HG03095 (cell line): ENCODE data around the gene SLCO1B1.
"Not testable (repeated sequence)": the region's sequence is repeated elsewhere in the genome, so short reads cannot be mapped to it uniquely, and the experiment has no call there.

Experiments used
- ATAC-seq: cut with Tn5 transposase; IDR thresholded peaks from one replicate; pipeline ENCODE4 v1.9.1; 2021; ENCODE audit warnings: moderate library complexity; ENCODE audit not compliant: unreplicated experiment

Gene SLCO1B1

GRCh38 chr12:21130998-21131397 lies at the start of gene SLCO1B1:
Gene SLCO1B1 (plus strand): TSS chr12:21131194. CDS start chr12:21141575, 10,381 bp downstream.
- no peak for ATAC-seq

GRCh38 chr12:21084753-21085152 lies 46.2 kb upstream of the SLCO1B1 start:
- not testable (repeated sequence) for ATAC-seq

DNA sequence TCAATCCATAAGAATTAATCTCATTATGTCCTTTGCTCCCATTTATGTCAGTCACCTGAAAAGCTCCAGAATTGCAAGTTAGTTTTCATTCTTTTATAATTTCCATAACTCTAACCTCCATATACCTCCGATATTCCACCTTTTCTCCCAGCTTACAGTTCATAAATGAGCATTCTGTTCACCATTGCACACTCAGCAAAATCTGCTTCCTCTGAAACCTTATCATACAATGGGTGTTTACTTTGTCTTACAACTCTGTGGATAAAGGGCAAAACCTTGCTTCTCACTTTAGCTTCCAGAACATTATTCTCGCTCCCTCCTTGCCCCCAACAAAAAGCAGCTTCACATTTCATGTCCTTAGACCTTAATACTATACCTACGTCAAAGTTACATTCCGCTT lies 19.3 kb upstream of the SLCO1B1 start:
- ATAC-seq = no peak

DNA sequence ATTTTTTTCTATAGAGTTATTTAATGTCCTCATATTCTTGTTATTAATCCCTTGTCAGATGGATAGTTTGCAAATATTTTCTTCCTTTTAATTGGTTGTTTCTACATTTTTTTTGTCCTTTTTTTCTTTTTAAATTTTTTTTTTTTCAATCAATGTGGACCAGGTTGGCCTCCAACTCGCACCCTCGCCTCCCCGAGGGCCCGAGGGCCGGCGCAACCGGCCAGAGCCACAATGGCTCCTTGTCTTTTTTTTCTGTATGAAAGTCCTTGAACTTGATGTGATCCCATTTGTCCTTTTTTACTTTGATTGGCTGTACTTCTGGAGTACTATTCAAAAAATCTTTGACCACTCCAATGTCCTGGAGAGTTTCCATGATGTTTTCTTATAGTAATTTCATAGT lies 17.7 kb upstream of the SLCO1B1 start:
- ATAC-seq = no peak

DNA sequence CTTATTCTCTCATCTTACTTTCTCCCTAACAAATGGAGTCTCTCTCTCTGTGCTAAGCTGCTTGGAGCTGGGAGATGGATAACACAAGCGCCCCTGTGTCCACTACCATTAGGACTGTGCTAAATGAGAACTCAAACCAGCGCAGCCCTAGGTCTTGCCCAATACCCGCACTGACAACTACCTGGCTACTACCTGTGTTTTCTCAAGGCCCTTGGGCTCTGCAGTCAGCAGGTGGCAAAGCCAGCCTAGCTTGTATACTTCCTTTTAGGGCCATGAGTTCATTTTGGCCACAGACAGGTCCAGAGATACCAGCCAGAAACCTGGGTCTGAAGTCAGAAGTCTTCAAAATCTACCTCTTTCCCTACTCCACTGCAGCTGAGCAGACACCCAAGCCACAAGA lies 13.0 kb upstream of the SLCO1B1 start:
- ATAC-seq = no peak

- no peak for ATAC-seq
These were observed 12.2 kb upstream of the SLCO1B1 start for GRCh38 chr12:21118760-21119159.

GRCh38 chr12:21129351-21129750 lies 1.6 kb upstream of the SLCO1B1 start:
- no peak for ATAC-seq

DNA sequence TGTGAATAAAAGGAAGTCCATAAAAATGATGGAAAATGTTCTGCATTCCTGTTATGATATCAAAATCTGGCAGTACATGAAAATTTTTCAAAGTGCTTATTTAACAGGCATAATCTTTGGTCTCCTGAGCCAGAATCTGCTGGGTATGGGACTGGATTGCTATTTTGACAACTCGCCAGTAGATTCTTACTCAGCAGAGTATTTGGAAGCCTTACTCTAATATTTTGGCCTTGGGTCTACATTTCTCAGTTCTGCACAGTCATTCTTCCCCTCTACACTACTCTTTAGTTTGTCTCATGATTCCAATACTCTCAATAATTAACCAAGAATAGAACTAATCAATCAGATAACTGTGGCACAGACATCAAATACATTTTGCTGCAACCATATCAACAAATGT lies 1.1 kb upstream of the SLCO1B1 start:
- ATAC-seq = no peak

GRCh38 chr12:21137318-21137999 lies 6.5 kb downstream of the SLCO1B1 start:
- ATAC-seq = not testable (repeated sequence)

DNA sequence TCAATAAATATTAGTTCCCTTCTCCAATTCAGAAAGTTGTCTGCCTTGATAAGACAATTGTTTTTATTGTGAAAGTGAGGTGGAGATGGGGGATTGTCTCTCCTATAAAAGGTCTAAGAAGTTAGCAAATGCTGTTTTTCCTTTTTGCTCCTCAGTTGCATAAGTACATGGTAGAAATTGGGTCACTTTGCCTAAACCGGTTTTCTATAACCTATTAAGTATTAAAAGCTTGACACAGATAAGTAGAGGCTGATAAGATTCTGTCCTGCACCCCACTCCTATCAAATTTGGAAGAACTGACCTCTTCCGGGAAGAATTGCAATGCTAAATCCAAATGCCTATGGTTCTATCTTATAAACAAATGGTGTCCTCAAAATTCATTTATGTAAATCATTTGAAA lies 7.0 kb downstream of the SLCO1B1 start:
- ATAC-seq = no peak

GRCh38 chr12:21144309-21144708 lies 13.3 kb downstream of the SLCO1B1 start:
- no peak for ATAC-seq

GRCh38 chr12:21149861-21150260 lies 18.9 kb downstream of the SLCO1B1 start:
- ATAC-seq = not testable (repeated sequence)

- no peak for ATAC-seq
These were observed 20.2 kb downstream of the SLCO1B1 start for GRCh38 chr12:21151184-21151583.

DNA sequence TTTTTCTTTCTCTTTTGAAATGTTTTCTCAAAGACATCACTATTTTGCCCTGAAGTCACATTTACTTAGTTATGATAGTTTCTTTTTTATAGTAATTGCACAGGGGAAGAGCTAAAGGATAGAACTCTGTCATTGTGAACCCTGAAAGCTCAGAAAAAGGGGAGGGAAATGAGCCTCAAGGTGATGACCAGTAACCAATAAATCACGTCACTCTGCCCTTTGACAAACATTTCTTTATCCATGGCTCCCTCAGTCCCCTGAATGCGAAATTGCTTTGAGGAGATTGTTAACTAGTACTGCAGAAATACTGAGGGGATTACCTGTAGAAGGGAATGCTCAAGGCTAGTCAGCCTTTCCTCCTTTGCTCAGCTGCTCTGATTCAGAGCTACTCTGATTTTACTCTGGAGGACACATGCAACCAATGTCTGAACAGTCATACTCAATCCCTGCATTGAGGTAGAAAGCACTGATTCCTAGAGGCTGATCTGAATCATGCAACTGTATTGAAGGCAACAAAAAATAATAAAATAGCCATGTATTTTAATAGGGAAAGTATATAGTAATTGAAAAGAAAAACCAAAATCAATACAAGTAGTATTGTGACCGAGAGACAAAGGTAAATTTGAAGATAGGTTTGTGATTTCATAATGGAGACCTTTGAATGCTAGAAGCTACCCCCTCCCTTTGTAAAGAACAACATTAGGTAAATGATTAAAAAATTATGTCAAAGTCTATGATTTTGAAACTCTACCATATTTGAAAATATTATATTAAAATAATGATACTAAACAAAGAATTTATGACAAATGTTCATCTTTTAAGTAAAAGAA lies 24.7 kb downstream of the SLCO1B1 start:
- no peak for ATAC-seq

GRCh38 chr12:21165048-21165447 lies 34.1 kb downstream of the SLCO1B1 start:
- ATAC-seq = no peak

DNA sequence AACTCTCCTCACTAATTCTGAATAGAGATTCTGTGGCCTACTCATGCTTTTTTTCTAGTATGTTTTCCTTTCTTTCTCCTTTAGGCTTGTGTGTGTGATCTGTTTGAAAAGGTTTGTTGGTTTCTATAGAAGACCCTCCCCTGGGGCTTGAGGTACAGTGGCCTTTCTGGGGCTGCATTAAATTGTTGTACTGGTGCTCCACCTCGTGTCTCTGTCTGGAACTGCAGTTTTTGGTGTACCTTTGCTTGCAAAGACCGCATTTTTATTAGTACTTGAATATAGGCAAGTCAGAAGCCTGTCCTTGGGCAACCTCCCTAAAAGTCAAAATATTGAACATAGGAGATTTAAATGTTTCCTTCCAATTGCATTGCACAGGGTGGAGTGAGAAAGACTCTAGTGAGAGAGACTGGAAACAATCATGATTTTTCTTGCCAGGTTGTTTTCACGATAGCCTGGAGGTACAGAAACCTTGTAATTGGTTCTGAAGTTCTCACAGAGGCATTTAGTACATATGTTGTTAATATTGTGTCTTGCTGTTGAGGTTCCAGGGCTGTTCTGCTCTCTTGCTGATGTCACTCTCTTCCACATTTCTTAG lies 39.0 kb downstream of the SLCO1B1 start:
- ATAC-seq = peak; percentile 75

DNA sequence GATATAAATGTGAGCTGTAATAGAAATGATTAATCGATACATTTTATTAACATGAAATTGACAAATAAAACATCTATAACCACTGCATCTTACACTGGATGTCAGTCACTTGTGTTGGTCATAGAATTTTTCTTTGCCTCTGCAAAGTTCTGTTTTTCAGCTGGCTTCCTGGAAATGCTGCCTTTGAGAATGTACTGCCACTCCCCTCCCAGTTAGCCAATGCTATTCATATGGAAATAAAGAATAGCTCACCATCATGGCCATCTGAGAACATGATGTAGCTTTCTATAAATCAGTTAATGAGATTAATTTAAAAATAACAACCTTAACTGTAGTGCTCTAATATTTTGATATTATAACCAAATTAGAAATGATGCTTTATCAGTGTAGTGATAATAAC lies 41.1 kb downstream of the SLCO1B1 start:
- no peak for ATAC-seq

DNA sequence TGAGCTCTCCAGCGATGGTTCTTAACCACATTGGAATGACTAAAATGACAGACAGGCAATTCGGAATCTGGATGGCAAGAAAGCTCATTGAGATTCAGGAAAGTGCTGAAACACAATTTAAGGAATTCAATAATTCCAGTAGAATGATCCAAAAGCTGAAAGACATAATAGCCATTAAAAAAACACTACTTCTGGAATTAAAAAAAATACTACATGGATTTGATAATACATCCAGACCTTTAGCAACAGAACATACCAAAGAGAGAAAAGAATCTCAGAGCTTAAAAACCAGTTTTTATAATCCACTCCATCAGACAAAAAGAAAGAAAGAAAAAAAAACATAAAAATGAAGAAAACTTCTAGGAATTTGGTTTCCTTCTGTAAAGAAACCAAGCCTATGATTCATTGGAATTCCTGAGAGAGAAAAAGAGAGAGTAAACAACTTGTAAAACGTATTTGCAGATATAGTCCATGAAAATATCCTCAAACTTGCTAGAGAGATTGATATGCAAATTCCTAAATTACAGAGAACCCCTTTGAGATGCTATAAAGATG lies 52.8 kb downstream of the SLCO1B1 start:
- no peak for ATAC-seq

DNA sequence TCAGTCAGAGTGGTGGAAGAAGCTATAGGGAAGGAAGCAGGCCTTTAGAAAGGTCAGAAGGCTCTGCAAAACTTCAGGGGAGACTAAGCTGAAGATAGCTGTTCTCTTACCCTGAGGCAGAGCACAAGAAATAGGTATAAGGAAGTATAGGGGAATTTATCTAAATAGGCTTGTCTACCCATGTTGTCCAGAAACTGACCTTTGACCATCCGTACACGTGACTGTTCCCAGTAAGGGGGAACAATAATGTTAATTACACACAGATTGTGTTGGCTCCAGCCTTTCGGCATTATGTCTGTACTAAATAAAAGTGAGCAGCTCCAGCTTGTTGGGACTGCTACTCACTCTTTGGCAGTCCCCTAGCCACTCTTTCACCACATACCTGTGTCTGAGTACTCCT lies 59.0 kb downstream of the SLCO1B1 start:
- ATAC-seq = no peak

DNA sequence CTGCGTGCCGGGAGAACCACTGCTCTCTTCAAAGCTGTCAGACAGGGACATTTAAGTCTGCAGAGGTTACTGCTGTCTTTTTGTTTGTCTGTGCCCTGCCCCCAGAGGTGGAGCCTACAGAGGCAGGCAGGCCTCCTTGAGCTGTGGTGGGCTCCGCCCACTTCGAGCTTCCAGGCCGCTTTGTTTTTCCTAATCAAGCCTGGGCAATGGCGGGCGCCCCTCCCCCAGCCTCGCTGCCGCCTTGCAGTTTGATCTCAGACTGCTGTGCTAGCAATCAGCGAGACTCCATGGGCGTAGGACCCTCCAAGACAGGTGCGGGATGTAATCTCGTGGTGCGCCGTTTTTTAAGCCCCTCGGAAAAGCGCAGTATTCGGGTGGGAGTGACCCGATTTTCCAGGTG lies 83.4 kb downstream of the SLCO1B1 start:
- not testable (repeated sequence) for ATAC-seq

DNA sequence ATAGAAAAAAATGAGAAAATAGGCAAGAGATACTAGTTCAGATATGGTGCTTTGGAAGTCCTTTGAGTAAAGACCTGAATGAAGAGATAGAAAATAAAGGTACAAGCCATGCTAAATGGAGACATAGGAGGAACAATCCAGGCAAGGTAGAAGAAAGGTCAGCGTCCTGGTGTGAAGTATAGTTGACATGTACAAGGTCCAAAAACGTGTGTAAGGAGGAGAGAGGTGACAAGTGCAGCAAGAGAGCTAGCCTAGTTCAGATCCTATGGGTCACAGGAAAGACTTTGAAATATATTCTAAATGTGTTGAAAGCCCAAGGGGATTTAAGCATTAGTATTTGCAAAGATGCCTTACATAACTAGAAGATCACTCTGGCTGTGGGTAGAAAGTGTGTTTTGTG lies 88.2 kb downstream of the SLCO1B1 start:
- no peak for ATAC-seq

DNA sequence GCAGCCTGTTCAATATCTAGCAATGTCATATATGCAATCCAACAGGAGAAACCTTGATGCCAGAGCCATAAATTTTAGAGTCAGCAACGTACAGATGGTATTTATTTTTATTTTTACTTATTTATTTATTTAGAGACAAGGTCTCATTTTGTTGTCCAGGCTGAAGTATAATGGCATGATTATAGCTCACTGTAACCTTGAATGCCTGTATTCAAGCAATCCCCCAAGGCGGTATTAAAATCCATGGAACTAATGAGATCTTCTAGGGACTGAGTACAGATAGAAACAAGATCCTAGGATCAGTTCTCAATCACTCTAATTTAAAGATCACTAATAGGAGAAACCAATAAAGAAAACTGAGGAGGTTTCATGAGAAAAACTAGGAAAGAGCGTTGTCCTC lies 89.3 kb downstream of the SLCO1B1 start:
- ATAC-seq = no peak
